IPS DF 6.9 (cell line): ENCODE measurements around the gene FXYD3.

ENCODE experiments used
- DNase-seq: peaks from one replicate; pipeline ENCODE4 v3.0.0-alpha.2; 2013; ENCODE audit warnings: low read depth, low spot score
- H3K27ac ChIP-seq: one replicate; pipeline ENCODE4 v1.5.1; 2013; ENCODE audit warnings: low read length, control low read depth
- H3K27me3 ChIP-seq: 2 replicates; pipeline ENCODE4 v1.6.1; 2013; ENCODE audit warnings: mild to moderate bottlenecking, low read length; ENCODE audit not compliant: control insufficient read depth, insufficient read depth
- H3K36me3 ChIP-seq: 2 replicates; pipeline ENCODE4 v1.6.1; 2013; ENCODE audit warnings: low read length; ENCODE audit not compliant: control insufficient read depth, insufficient read depth
- H3K4me1 ChIP-seq: 2 replicates; pipeline ENCODE4 v1.6.1; 2013; ENCODE audit warnings: low read length; ENCODE audit not compliant: control insufficient read depth, insufficient read depth
- H3K4me3 ChIP-seq: 2 replicates; pipeline ENCODE4 v1.5.1; 2013; ENCODE audit warnings: mild to moderate bottlenecking, low read length
- H3K9me3 ChIP-seq: 2 replicates; pipeline ENCODE4 v1.6.1; 2013; ENCODE audit warnings: low read length, inconsistent platforms; ENCODE audit not compliant: control insufficient read depth, insufficient read depth
- WGBS: extraction: QIAGEN DNeasy Blood & Tissue Kit; methylation state at CpG from one replicate; pipeline ENCODE4 v1.1.7; 2013; ENCODE audit warnings: mixed read lengths, missing lambda C conversion rate; ENCODE audit not compliant: insufficient read length, insufficient coverage; 5-methylcytosine and 5-hydroxymethylcytosine counted together

FXYD3 gene

GRCh38 chr19:35142606-35143230 lies 27.1 kb downstream of the FXYD3 start:
- Histone ChIP-seq H3K4me3 (peak overlapping the region; percentile 71; the same call in 1 of the 2 replicates), H3K27ac (no peak overlapping the region), H3K36me3 (no peaks in the 10 kb centered on the region), H3K4me1 (peaks cover 12% of the 10 kb centered on the region), H3K27me3 (no peaks in the 10 kb centered on the region), H3K9me3 (no peaks in the 10 kb centered on the region)
- no CpG with 5 or more reads among the region's 46 CpGs for WGBS
- no peak for DNase-seq

GRCh38 chr19:35143231-35143715 lies 27.6 kb downstream of the FXYD3 start, which contains the start of gene FXYD7:
Gene FXYD7 (plus strand): TSS chr19:35143255. CDS start chr19:35143334, 79 bp downstream.
- WGBS = no CpG with 5 or more reads among the region's 31 CpGs
- H3K4me3 ChIP-seq = peak within 1 kb of the TSS; percentile 71; the same call in 1 of the 2 replicates
- no peak for DNase-seq

GRCh38 chr19:35143818-35144217 lies 28.2 kb downstream of the FXYD3 start:
- Histone ChIP-seq H3K27ac (no peak overlapping the region), H3K4me3 (peak overlapping the region; percentile 44; the same call in 1 of the 2 replicates), H3K36me3 (no peaks in the 10 kb centered on the region), H3K27me3 (no peaks in the 10 kb centered on the region), H3K9me3 (no peaks in the 10 kb centered on the region), H3K4me1 (peaks cover 11% of the 10 kb centered on the region)
- no peak for DNase-seq
- WGBS = no CpG with 5 or more reads among the region's 3 CpGs

More at GRCh38 chr19:35143231-35143715, 27.6 kb downstream of the FXYD3 start, which contains the start of gene FXYD7:
- H3K4me1 ChIP-seq = peaks cover 12% of the 10 kb centered on the region
- H3K27me3 ChIP-seq = no peaks in the 10 kb centered on the region
- no peaks in the 10 kb centered on the region for H3K9me3 ChIP-seq
- no peak within 1 kb of the TSS for H3K27ac ChIP-seq
- no peaks in the 10 kb centered on the region for H3K36me3 ChIP-seq

GRCh38 chr19:35144259-35144599 lies 28.6 kb downstream of the FXYD3 start:
- Histone ChIP-seq H3K36me3 (no peaks in the 10 kb centered on the region), H3K9me3 (no peaks in the 10 kb centered on the region), H3K4me1 (peaks cover 10% of the 10 kb centered on the region), H3K4me3 (no peak overlapping the region), H3K27me3 (no peaks in the 10 kb centered on the region), H3K27ac (no peak overlapping the region)
- no CpG with 5 or more reads among the region's 6 CpGs for WGBS
- no peak for DNase-seq

GRCh38 chr19:35144600-35145436 lies 29.2 kb downstream of the FXYD3 start:
- no peak for DNase-seq
- Histone ChIP-seq H3K9me3 (no peaks in the 10 kb centered on the region), H3K4me1 (peaks cover 10% of the 10 kb centered on the region), H3K36me3 (no peaks in the 10 kb centered on the region), H3K27ac (no peak overlapping the region), H3K4me3 (no peak overlapping the region), H3K27me3 (no peaks in the 10 kb centered on the region)
- WGBS = no CpG with 5 or more reads among the region's 15 CpGs

- Histone ChIP-seq H3K27ac (no peak overlapping the region), H3K4me3 (no peak overlapping the region), H3K36me3 (no peaks in the 10 kb centered on the region), H3K9me3 (no peaks in the 10 kb centered on the region), H3K27me3 (no peaks in the 10 kb centered on the region), H3K4me1 (peaks cover 8% of the 10 kb centered on the region)
- DNase-seq = no peak
- WGBS = no CpG with 5 or more reads among the region's 7 CpGs
These were observed 31.3 kb downstream of the FXYD3 start for GRCh38 chr19:35146746-35147459.

- no peak for DNase-seq
- peaks cover 9% of the 10 kb centered on the region for H3K4me1 ChIP-seq
- H3K36me3 ChIP-seq = no peaks in the 10 kb centered on the region
- no peaks in the 10 kb centered on the region for H3K27me3 ChIP-seq
- H3K27ac ChIP-seq = no peak overlapping the region
- no peak overlapping the region for H3K4me3 ChIP-seq
- no peaks in the 10 kb centered on the region for H3K9me3 ChIP-seq
- no CpG with 5 or more reads among the region's 3 CpGs for WGBS
These were observed 33.8 kb downstream of the FXYD3 start for GRCh38 chr19:35149463-35149862.

- H3K36me3 ChIP-seq = no peaks in the 10 kb centered on the region
- H3K4me1 ChIP-seq = peaks cover 4% of the 10 kb centered on the region; the same call in 1 of the 2 replicates
- no peak for DNase-seq
- no peaks in the 10 kb centered on the region for H3K9me3 ChIP-seq
- H3K27me3 ChIP-seq = no peaks in the 10 kb centered on the region
- WGBS = no CpG with 5 or more reads among the region's 2 CpGs
- H3K4me3 ChIP-seq = no peak overlapping the region
- H3K27ac ChIP-seq = no peak overlapping the region
These were observed 34.8 kb downstream of the FXYD3 start for GRCh38 chr19:35150445-35150844.

- no peak overlapping the region for H3K4me3 ChIP-seq
- H3K9me3 ChIP-seq = no peaks in the 10 kb centered on the region
- H3K27me3 ChIP-seq = no peaks in the 10 kb centered on the region
- no CpG with 5 or more reads among the region's 20 CpGs for WGBS
- no peak for DNase-seq
- H3K27ac ChIP-seq = no peak overlapping the region
- peaks cover 7% of the 10 kb centered on the region; the same call in 1 of the 2 replicates for H3K4me1 ChIP-seq
- H3K36me3 ChIP-seq = no peaks in the 10 kb centered on the region
These were observed 35.8 kb downstream of the FXYD3 start for GRCh38 chr19:35151273-35152065.
